HL-60 (cell line): ENCODE results near the gene EPB41.

ENCODE experiments used
- DNase-seq, 2 experiments: peaks; one replicate each; pipeline ENCODE4 v3.0.0-alpha.2; 2010 to 2020; ENCODE audit warnings: low read depth in 1 of 2, low spot score in 1 of 2
- H3K27ac ChIP-seq: fragments of 250-450 bp; sonication (Bioruptor Pico); replicated peaks from 2 replicates; pipeline ENCODE4 v1.5.1; 2020; ENCODE audit warnings: mild to moderate bottlenecking, moderate library complexity
- H3K27me3 ChIP-seq: fragments of 250-450 bp; sonication (Bioruptor Pico); 2 replicates; pipeline ENCODE4 v1.5.1; 2021; ENCODE audit warnings: mild to moderate bottlenecking, moderate library complexity; ENCODE audit not compliant: insufficient read depth, poor library complexity, severe bottlenecking
- H3K4me3 ChIP-seq: replicated peaks from 2 replicates; pipeline ENCODE4 v1.5.1; 2011; ENCODE audit warnings: mild to moderate bottlenecking, control low read depth, low read length; ENCODE audit not compliant: insufficient read depth
- GABPA ChIP-seq: IDR thresholded peaks from 2 replicates; pipeline ENCODE4 v1.6.1; 2012; ENCODE audit warnings: low read depth
- POLR2AphosphoS5 ChIP-seq: IDR thresholded peaks from 2 replicates; pipeline ENCODE4 v1.6.1; 2012; ENCODE audit warnings: low read depth
- SPI1 ChIP-seq: IDR thresholded peaks from 2 replicates; pipeline ENCODE4 v1.6.1; 2012; ENCODE audit warnings: low read depth, mild to moderate bottlenecking, borderline replicate concordance
- TF ChIP-seq, protein P1 (sequence below): IDR thresholded peaks from one replicate; pipeline ENCODE4 v1.5.1; 2011; ENCODE audit warnings: low read length, control low read depth, inconsistent platforms; ENCODE audit not compliant: insufficient read depth
- TF ChIP-seq, protein P2 (sequence below): IDR thresholded peaks from 2 replicates; pipeline ENCODE4 v1.6.1; 2012; ENCODE audit warnings: low read depth; ENCODE audit not compliant: insufficient replicate concordance

The EPB41 gene

DNA sequence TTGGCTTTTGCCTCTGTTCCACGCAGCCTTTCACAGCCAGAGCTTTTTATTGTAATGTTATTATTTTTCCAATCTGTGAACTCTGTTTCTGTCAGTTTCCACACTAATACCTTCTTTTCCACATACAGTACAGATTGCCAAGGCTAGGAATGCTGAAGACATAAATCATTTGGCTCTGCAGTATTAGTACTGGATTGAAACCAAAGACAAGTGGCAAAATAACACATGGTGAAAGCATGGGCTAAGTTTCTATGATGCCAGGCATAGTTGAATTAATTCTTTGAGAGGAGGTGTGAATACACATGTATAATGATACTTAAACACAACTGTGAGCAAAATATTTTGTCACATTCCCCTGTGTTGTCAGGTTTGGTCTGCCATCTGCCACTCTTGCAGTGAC lies 135.8 kb downstream of the EPB41 start:
- no peak overlapping the region for H3K4me3 ChIP-seq
- no peaks in the 10 kb centered on the region for H3K27me3 ChIP-seq
- no peak overlapping the region for H3K27ac ChIP-seq
- TF ChIP-seq GABPA, result no peak
- TF ChIP-seq SPI1, result no peak
- TF ChIP-seq POLR2AphosphoS5, result no peak
- TF ChIP-seq, protein P1, sequence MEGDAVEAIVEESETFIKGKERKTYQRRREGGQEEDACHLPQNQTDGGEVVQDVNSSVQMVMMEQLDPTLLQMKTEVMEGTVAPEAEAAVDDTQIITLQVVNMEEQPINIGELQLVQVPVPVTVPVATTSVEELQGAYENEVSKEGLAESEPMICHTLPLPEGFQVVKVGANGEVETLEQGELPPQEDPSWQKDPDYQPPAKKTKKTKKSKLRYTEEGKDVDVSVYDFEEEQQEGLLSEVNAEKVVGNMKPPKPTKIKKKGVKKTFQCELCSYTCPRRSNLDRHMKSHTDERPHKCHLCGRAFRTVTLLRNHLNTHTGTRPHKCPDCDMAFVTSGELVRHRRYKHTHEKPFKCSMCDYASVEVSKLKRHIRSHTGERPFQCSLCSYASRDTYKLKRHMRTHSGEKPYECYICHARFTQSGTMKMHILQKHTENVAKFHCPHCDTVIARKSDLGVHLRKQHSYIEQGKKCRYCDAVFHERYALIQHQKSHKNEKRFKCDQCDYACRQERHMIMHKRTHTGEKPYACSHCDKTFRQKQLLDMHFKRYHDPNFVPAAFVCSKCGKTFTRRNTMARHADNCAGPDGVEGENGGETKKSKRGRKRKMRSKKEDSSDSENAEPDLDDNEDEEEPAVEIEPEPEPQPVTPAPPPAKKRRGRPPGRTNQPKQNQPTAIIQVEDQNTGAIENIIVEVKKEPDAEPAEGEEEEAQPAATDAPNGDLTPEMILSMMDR, result no peak
- TF ChIP-seq, protein P2, sequence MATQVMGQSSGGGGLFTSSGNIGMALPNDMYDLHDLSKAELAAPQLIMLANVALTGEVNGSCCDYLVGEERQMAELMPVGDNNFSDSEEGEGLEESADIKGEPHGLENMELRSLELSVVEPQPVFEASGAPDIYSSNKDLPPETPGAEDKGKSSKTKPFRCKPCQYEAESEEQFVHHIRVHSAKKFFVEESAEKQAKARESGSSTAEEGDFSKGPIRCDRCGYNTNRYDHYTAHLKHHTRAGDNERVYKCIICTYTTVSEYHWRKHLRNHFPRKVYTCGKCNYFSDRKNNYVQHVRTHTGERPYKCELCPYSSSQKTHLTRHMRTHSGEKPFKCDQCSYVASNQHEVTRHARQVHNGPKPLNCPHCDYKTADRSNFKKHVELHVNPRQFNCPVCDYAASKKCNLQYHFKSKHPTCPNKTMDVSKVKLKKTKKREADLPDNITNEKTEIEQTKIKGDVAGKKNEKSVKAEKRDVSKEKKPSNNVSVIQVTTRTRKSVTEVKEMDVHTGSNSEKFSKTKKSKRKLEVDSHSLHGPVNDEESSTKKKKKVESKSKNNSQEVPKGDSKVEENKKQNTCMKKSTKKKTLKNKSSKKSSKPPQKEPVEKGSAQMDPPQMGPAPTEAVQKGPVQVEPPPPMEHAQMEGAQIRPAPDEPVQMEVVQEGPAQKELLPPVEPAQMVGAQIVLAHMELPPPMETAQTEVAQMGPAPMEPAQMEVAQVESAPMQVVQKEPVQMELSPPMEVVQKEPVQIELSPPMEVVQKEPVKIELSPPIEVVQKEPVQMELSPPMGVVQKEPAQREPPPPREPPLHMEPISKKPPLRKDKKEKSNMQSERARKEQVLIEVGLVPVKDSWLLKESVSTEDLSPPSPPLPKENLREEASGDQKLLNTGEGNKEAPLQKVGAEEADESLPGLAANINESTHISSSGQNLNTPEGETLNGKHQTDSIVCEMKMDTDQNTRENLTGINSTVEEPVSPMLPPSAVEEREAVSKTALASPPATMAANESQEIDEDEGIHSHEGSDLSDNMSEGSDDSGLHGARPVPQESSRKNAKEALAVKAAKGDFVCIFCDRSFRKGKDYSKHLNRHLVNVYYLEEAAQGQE, result no peak
- no peak for DNase-seq

DNA sequence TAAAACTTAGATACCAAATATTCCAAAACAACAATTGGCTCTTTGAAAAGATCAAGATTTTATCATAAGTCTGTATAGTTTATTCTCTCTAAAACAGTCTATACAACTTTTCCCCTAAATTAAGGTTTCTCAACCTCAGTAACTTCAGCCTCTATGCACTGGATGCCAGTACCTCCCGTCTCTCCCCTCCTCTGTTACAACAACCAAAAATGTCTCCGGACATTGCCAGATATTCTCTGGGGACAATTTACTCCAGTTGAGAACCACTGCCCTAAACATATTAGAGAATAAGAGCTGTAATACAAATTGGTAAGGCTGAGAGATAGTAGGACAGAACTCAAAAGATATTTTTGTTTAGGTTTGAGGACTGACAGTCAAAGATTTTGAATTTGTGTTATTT lies 137.7 kb downstream of the EPB41 start:
- H3K27ac ChIP-seq, result no peak overlapping the region
- no peak for DNase-seq
- TF ChIP-seq POLR2AphosphoS5 (no peak), SPI1 (no peak), GABPA (no peak)
- TF ChIP-seq, protein P1, result no peak
- TF ChIP-seq, protein P2, result no peak
- no peaks in the 10 kb centered on the region for H3K27me3 ChIP-seq
- no peak overlapping the region for H3K4me3 ChIP-seq

DNA sequence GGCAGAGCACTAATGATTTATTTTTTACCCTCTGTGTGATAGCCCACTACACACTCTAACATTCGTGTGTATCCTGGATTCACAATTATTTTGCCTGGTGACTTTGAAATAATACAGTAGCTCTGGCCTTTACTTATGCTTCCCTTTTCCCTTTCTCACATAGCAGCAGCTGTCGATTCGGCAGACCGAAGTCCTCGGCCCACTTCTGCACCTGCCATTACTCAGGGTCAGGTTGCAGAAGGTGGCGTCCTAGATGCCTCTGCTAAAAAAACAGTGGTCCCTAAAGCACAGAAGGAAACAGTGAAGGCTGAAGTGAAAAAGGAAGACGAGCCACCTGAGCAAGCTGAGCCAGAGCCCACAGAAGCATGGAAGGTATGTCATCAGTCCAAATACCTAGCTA lies 138.6 kb downstream of the EPB41 start:
- H3K4me3 ChIP-seq, result no peak overlapping the region
- no peak for DNase-seq
- no peaks in the 10 kb centered on the region for H3K27me3 ChIP-seq
- TF ChIP-seq SPI1 (no peak), GABPA (no peak)
- TF ChIP-seq, protein P2, result no peak
- H3K27ac ChIP-seq, result no peak overlapping the region
